GM19099 (cell line): Measurements from ENCODE around the gene PIP5K1C.

Source experiments
- POLR2A ChIP-seq: IDR thresholded peaks from 3 replicates; pipeline ENCODE4 v1.6.1; 2011; ENCODE audit warnings: low read depth; ENCODE audit not compliant: insufficient read length; ENCODE audit errors: extremely low read depth

PIP5K1C gene

DNA sequence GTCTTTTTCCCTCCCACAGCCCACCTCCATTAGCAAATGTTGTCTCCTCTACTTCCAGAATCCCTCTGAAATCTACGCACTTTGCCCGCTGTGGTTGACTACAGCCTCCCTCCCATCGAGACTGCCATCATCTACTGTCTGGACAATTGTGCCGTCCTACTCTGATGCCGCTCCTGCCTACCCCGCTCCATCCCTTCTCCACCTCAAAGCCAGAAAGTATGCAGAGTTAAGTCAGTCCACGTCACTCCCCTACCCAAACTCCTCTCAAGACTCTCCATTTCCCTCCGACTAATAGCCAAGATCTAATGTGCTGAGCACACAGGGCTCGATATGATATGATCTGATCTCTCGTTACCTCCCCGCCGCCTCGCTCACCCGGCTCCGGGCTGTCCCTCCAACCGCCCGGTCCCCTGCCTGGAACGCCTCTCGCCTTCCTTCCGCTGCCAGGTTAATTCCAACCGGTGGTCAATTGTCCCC, 74.2 kb downstream of the PIP5K1C start:
- TF ChIP-seq POLR2A: no peak

GRCh38 chr19:3623716-3624115, 76.6 kb downstream of the PIP5K1C start:
- TF ChIP-seq POLR2A: no peak

- no peak for TF ChIP-seq POLR2A
These were observed 78.0 kb downstream of the PIP5K1C start for GRCh38 chr19:3622224-3622623.

DNA sequence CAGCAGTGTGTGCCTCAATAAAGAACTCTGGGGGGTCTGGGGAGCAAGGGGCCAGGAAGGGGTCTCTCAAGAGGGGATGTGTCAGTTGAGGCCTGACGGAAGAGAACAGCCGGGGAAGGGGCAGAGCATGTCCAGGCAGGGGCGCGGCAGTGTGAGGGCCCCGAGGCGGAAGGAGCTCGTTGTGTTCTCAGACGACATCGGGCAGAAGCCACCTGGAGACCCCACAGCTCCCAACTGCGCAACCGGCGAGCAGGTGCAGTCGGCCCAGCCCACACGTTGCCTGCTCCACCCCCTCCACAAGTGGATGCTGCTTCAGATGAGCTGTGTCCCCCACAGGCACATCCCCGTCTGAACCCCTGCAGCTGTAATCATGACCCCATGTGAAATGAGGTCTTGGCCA, 78.6 kb downstream of the PIP5K1C start:
- TF ChIP-seq POLR2A: no peak

- TF ChIP-seq POLR2A: no peak
These were observed 79.3 kb downstream of the PIP5K1C start for GRCh38 chr19:3620817-3621547.

DNA sequence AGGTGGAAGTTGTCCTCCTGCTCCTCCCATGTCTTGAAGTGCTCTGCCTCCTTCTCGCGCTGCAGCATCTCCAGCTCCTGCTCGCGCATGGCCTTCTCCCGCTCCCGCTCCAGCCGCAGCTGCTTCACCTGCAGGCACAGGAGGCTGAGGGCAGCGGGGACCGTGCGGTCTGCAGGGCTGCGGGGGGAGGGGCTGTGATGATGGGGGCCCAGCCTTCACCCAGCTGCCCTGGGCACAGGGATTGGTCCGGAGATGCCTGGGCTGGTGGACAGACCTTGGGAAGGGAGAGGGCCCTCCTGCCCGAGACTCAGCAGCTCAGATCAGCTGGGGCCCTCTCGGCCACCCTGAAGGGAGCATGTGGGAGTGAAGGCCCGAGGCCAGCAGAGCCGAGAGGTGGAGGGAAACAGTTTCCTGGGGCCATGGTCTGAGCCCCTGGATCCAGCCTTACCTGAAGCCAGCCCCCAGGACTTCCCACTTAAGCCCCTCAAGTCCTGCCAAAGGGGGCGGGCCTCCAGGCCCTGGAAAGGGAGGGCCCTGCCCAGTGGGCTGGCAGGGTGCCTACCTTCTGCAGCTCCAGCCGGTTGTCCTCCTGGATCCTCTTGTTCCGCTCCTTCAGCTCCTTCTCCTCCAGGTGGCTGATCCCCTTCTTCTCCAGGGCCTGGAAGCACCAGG, 80.0 kb downstream of the PIP5K1C start:
- TF ChIP-seq POLR2A: no peak

- TF ChIP-seq POLR2A: no peak
These were observed 80.6 kb downstream of the PIP5K1C start for GRCh38 chr19:3619631-3620012.

GRCh38 chr19:3618811-3619630, 81.2 kb downstream of the PIP5K1C start:
- no peak for TF ChIP-seq POLR2A

DNA sequence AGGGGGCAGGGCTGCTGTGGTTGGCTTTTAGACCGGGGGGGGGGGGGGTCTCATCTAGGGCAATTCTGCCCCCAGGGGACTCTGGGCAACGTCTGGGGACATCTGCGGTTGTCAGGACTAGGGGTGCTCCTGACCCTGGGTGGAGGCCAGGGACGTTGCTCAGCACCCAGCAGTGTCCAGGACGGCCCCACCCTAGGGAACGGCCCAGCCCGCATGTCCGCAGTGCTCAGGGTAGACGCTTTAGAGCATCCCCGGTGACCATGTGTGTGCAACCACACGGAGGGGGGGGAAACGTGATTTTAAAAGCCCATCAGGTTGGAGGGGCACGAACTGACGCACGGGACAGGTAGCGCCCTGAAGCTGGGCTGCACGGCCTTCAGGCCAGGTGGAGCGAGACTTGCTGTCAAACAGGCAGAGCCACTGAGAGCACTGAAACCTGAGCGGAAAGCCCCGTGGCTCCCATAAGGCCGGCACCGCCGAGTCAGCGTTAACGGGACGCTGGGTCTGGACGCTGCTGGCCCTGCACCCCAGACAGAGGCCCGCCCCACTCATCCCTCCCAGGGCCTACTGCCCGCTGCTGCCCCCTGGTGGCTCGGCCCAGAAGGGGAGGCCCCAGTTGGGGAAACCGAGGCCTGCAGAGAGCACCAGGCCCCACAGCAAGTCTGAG, 82.0 kb downstream of the PIP5K1C start:
- TF ChIP-seq POLR2A: no peak

GRCh38 chr19:3617463-3617862, 82.8 kb downstream of the PIP5K1C start:
- TF ChIP-seq POLR2A: no peak

DNA sequence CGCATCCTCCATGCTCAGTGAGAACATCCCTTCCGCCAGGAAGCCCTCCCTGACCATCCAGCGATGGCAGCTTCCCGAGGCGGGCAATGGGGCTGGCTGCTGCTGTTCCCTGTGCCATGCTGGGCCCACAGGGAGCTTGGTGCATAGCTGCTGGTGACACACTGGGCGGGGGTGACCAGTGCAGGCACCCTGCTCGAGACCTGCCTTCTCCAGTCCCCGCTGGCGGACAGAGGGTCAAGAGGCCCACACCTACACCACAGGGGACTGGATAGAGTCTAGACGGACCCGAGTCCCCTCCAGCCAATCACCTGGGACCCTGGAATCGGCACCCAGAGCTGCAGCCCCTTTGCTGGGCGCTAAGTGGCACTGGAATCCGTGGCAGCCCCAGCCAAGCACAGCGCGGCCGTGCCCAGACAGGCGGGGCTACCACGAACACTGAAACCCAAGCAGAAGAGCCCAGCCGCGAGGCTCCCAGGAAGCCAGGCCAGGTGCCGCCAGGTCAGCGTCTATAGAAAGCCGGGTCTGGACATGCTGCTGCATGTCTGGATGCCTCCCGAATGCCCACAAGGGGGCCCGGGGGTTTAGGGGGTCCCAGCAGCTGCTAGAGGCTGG, 84.6 kb downstream of the PIP5K1C start:
- TF ChIP-seq POLR2A: no peak

DNA sequence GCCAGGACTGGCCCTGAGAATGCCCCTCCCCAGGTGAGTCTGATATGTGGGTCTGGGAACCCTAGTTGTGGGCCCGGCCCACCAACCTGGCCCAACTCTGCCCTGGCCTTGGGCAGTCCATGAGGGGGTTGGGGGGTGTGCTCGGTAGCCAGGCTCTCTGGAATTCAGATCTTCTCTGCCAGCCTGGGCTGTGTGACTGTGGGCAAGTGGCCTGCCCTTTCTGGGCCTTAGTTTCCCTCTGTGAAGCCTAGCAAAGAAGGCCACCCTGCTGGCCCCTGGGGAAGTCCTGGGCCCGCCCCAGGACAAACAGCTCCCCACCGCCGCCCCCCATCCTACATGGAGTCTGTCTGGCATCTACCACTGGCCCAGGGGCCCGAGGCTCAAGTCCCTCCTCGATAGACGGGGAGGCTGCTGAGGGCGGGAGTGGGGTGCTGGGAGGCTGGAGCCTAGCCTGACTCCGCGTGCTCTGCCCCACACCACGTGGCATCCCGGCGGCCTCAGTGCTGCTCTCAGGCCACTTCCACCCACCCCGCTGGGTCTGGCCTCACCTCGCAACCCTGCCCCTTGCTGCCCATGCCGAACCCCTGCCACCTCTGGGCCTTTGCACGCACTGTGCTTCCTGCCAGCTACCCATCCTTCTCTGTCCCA, 85.3 kb downstream of the PIP5K1C start:
- TF ChIP-seq POLR2A: no peak

DNA sequence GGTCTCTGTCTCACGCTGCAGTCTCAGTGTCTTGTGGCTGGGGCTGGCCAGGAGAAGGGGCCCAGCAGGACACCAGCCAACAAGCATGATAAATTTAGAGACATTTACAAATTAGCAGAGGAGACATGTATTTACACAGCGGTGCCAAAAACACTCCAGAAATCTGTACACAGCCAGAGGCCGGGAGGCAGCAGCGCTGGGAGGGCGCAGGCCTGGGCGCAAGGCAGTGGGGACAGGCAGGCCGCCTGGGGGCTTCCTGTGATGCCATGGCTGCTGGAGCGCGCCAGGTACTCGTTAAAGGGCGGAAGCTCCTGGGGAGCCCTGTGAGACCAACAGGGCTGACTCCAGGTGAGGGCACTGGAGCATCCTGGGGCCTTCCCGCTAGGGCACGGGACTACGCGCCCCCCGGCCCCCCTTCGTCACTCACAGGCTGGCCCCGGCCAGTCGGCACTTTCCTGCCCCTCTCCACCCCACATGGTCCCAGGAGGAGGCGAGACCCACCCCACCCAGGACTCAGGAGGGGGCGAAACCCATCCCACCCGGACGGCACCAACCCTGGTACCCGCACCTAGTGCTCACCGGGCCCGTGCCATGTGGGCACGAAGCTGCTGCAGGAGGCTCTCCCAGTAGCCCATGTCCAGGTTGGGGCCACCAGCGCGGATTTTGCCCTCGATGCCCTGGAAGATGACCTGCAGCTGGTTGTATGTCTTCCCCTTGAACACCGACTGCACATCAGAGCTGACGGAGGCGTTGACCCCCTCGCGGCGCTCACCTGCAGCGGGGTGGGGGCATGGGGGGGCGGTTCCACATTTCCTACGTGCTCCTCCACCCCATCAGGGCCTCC, 86.2 kb downstream of the PIP5K1C start:
- no peak for TF ChIP-seq POLR2A
